ENCODE measurements around the gene ENTREP3. TPM values are rescaled to one million over a fixed set of nuclear protein-coding genes. Genes with fewer than 3 reads are reported as not detected.

Gene ENTREP3
- total RNA-seq, 1 donor = 6.5 TPM

- no peak overlapping the region for H2AFZ ChIP-seq (ENCODE audit: low read length)
- no peaks in the 10 kb centered on the region for H3K4me1 ChIP-seq (ENCODE audit: insufficient read depth, low read length)
- no peaks in the 10 kb centered on the region for H3K79me2 ChIP-seq (ENCODE audit: insufficient read depth, low read length)
- peaks cover 13% of the 10 kb centered on the region for H3K27me3 ChIP-seq (ENCODE audit: insufficient read depth, low read length)
- TF ChIP-seq CTCF (IDR thresholded peaks at IDR 0.05; ENCODE audit: extremely low read depth, low read depth, low read length) = no peak
- peak; percentile 55 for DNase-seq (ENCODE audit: insufficient read length, low spot score, missing footprints)
- H3K4me2 ChIP-seq (ENCODE audit: insufficient read depth, low read length) = no peak overlapping the region
- H4K20me1 ChIP-seq (ENCODE audit: insufficient read depth, low read length) = no peaks in the 10 kb centered on the region
- no peaks in the 10 kb centered on the region for H3K9me3 ChIP-seq (ENCODE audit: low read depth, low read length)
- H3K27ac ChIP-seq (ENCODE audit: low read depth, low read length) = no peak overlapping the region
- H3K36me3 ChIP-seq (ENCODE audit: insufficient read depth, low read length) = no peaks in the 10 kb centered on the region
- no peak overlapping the region for H3K4me3 ChIP-seq (ENCODE audit: insufficient read depth, low read length)
Measured at GRCh38 chr1:155287987-155288543, 32.8 kb upstream of the ENTREP3 start.

GRCh38 chr1:155286544-155286943 lies 31.3 kb upstream of the ENTREP3 start:
- no peaks in the 10 kb centered on the region for H3K79me2 ChIP-seq (ENCODE audit: insufficient read depth, low read length)
- H4K20me1 ChIP-seq (ENCODE audit: insufficient read depth, low read length) = no peaks in the 10 kb centered on the region
- no peak for DNase-seq (ENCODE audit: insufficient read length, low spot score, missing footprints)
- no peaks in the 10 kb centered on the region for H3K9me3 ChIP-seq (ENCODE audit: low read depth, low read length)
- no peak overlapping the region for H3K27ac ChIP-seq (ENCODE audit: low read depth, low read length)
- H3K36me3 ChIP-seq (ENCODE audit: insufficient read depth, low read length) = no peaks in the 10 kb centered on the region
- peaks cover 6% of the 10 kb centered on the region for H3K27me3 ChIP-seq (ENCODE audit: insufficient read depth, low read length)
- H3K4me1 ChIP-seq (ENCODE audit: insufficient read depth, low read length) = no peaks in the 10 kb centered on the region
- no peak overlapping the region for H2AFZ ChIP-seq (ENCODE audit: low read length)
- H3K4me3 ChIP-seq (ENCODE audit: insufficient read depth, low read length) = no peak overlapping the region
- H3K4me2 ChIP-seq (ENCODE audit: insufficient read depth, low read length) = no peak overlapping the region
- TF ChIP-seq CTCF (IDR thresholded peaks at IDR 0.05; ENCODE audit: extremely low read depth, low read depth, low read length) = no peak

GRCh38 chr1:155285631-155286044 lies 30.4 kb upstream of the ENTREP3 start:
- Histone ChIP-seq H2AFZ (ENCODE audit: low read length) (no peak overlapping the region), H3K79me2 (ENCODE audit: insufficient read depth, low read length) (no peaks in the 10 kb centered on the region), H4K20me1 (ENCODE audit: insufficient read depth, low read length) (no peaks in the 10 kb centered on the region), H3K36me3 (ENCODE audit: insufficient read depth, low read length) (no peaks in the 10 kb centered on the region), H3K27me3 (ENCODE audit: insufficient read depth, low read length) (peaks cover 4% of the 10 kb centered on the region), H3K27ac (ENCODE audit: low read depth, low read length) (no peak overlapping the region), H3K4me3 (ENCODE audit: insufficient read depth, low read length) (no peak overlapping the region), H3K4me1 (ENCODE audit: insufficient read depth, low read length) (no peaks in the 10 kb centered on the region), H3K4me2 (ENCODE audit: insufficient read depth, low read length) (no peak overlapping the region), H3K9me3 (ENCODE audit: low read depth, low read length) (no peaks in the 10 kb centered on the region)
- DNase-seq (ENCODE audit: insufficient read length, low spot score, missing footprints) = no peak
- no peak for TF ChIP-seq CTCF (IDR thresholded peaks at IDR 0.05; ENCODE audit: extremely low read depth, low read depth, low read length)

GRCh38 chr1:155285063-155285462 lies 29.8 kb upstream of the ENTREP3 start:
- no peaks in the 10 kb centered on the region for H4K20me1 ChIP-seq (ENCODE audit: insufficient read depth, low read length)
- no peaks in the 10 kb centered on the region for H3K36me3 ChIP-seq (ENCODE audit: insufficient read depth, low read length)
- no peak overlapping the region for H2AFZ ChIP-seq (ENCODE audit: low read length)
- no peak for DNase-seq (ENCODE audit: insufficient read length, low spot score, missing footprints)
- H3K9me3 ChIP-seq (ENCODE audit: low read depth, low read length) = no peaks in the 10 kb centered on the region
- H3K4me1 ChIP-seq (ENCODE audit: insufficient read depth, low read length) = no peaks in the 10 kb centered on the region
- no peaks in the 10 kb centered on the region for H3K79me2 ChIP-seq (ENCODE audit: insufficient read depth, low read length)
- H3K4me2 ChIP-seq (ENCODE audit: insufficient read depth, low read length) = no peak overlapping the region
- H3K27ac ChIP-seq (ENCODE audit: low read depth, low read length) = no peak overlapping the region
- H3K4me3 ChIP-seq (ENCODE audit: insufficient read depth, low read length) = no peak overlapping the region
- TF ChIP-seq CTCF (IDR thresholded peaks at IDR 0.05; ENCODE audit: extremely low read depth, low read depth, low read length) = no peak
- no peaks in the 10 kb centered on the region for H3K27me3 ChIP-seq (ENCODE audit: insufficient read depth, low read length)

Data from osteoblast (primary cell).